SK-N-SH (cell line): ENCODE results near the gene MACROD1. TPM values are rescaled to one million over a fixed set of nuclear protein-coding genes. Genes with fewer than 3 reads are reported as not detected.
A peak's percentile ranks its signal among the peaks of the same experiment; 100 is the strongest.

Experiments used
- CTCF ChIA-PET: fragments of 300-600, 350-600 bp; formaldehyde crosslinking; extraction: SDS; loops from one replicate; lab custom pipeline; 2021; lab: Yijun Ruan, JAX
- POLR2A ChIA-PET: fragments of 350-600 bp; sonication (Branson Sonifier 250); formaldehyde crosslinking; extraction: SDS; loops from one replicate; lab custom pipeline; 2020; ENCODE audit warnings: antibody characterized with exemption, inconsistent platforms; lab: Yijun Ruan, JAX
- DNase-seq: peaks from one replicate; pipeline ENCODE4 v3.0.0; 2012
- H2AFZ ChIP-seq: fragments of 200-600 bp; sonication (generic); 2 replicates; pipeline ENCODE4 v1.8.1; 2016; ENCODE audit warnings: antibody characterized with exemption, mild to moderate bottlenecking, low read depth
- H3F3A ChIP-seq: fragments of 200-600 bp; sonication (generic); replicated peaks from 2 replicates; pipeline ENCODE3; 2016; ENCODE audit warnings: antibody characterized with exemption, mild to moderate bottlenecking; ENCODE audit not compliant: insufficient read depth
- H3K27ac ChIP-seq, 2 experiments: fragments of 200-500 bp in 1 of 2; fragments of 200-600 bp in 1 of 2; sonication (Bioruptor generic) in 1 of 2; sonication (generic), shearing (Covaris generic) in 1 of 2; 2 replicates each; pipeline versions ENCODE4 v1.5.1 to v1.6.1; 2014 to 2016; ENCODE audit warnings: low read depth in 2 of 2, inconsistent platforms in 1 of 2, low read length in 1 of 2, mild to moderate bottlenecking in 1 of 2, mixed read lengths in 1 of 2
- H3K27me3 ChIP-seq: fragments of 200-600 bp; sonication (generic), shearing (Covaris generic); 2 replicates; pipeline ENCODE4 v1.6.1; 2016; ENCODE audit warnings: mixed run types; ENCODE audit not compliant: insufficient read depth
- H3K36me3 ChIP-seq, 2 experiments: fragments of 200-500 bp in 1 of 2; fragments of 200-600 bp in 1 of 2; sonication (Bioruptor generic) in 1 of 2; sonication (generic) in 1 of 2; replicated peaks in 1 of 2; 2 replicates each; pipeline versions ENCODE3 to v1.5.1; 2014 to 2016; ENCODE audit warnings: low read length in 1 of 2, mild to moderate bottlenecking in 1 of 2; ENCODE audit not compliant: insufficient read depth in 2 of 2, control insufficient read depth in 1 of 2
- H3K4me1 ChIP-seq, 2 experiments: fragments of 200-500 bp in 1 of 2; fragments of 200-600 bp in 1 of 2; sonication (Bioruptor generic) in 1 of 2; sonication (generic), shearing (Covaris generic) in 1 of 2; 2 replicates each; pipeline versions ENCODE4 v1.5.1 to v1.6.1; 2014 to 2016; ENCODE audit warnings: low read depth in 1 of 2, low read length in 1 of 2, mixed run types in 1 of 2; ENCODE audit not compliant: insufficient read depth in 2 of 2, control insufficient read depth in 1 of 2
- H3K4me2 ChIP-seq: fragments of 200-600 bp; sonication (generic), shearing (Covaris generic); 2 replicates; pipeline ENCODE4 v1.6.1; 2017; ENCODE audit warnings: mixed run types
- H3K4me3 ChIP-seq, 2 experiments: fragments of 200-500 bp in 1 of 2; fragments of 200-600 bp in 1 of 2; sonication (Bioruptor generic) in 1 of 2; sonication (generic), shearing (Covaris generic) in 1 of 2; 2 replicates each; pipeline versions ENCODE4 v1.5.1 to v1.8.1; 2014 to 2016; ENCODE audit warnings: low read depth in 2 of 2, inconsistent platforms in 1 of 2, low read length in 1 of 2, mild to moderate bottlenecking in 1 of 2, mixed read lengths in 1 of 2, moderate library complexity in 1 of 2
- H3K79me2 ChIP-seq: fragments of 200-600 bp; sonication (generic); 2 replicates; pipeline ENCODE4 v1.8.1; 2017; ENCODE audit warnings: mild to moderate bottlenecking; ENCODE audit not compliant: insufficient read depth
- H3K9ac ChIP-seq: fragments of 200-600 bp; sonication (generic); 2 replicates; pipeline ENCODE4 v1.6.1; 2017; ENCODE audit warnings: mixed run types
- H3K9me2 ChIP-seq: fragments of 200-600 bp; sonication (generic); 2 replicates; pipeline ENCODE4 v1.6.1; 2017; ENCODE audit warnings: mixed run types
- H3K9me3 ChIP-seq: fragments of 200-600 bp; sonication (generic); 2 replicates; pipeline ENCODE4 v1.6.1; 2017; ENCODE audit warnings: mixed run types, mild to moderate bottlenecking, moderate library complexity
- H4K20me1 ChIP-seq: fragments of 200-600 bp; sonication (generic); 2 replicates; pipeline ENCODE4 v1.6.1; 2017; ENCODE audit warnings: mild to moderate bottlenecking, mixed run types; ENCODE audit not compliant: insufficient read depth
- CHD2 ChIP-seq: fragments of 150-350 bp; IDR thresholded peaks from 2 replicates; pipeline ENCODE4 v1.6.1; 2018; ENCODE audit warnings: low read length; ENCODE audit not compliant: partially characterized antibody
- CTCF ChIP-seq: fragments of 200-600 bp; sonication (generic); IDR thresholded peaks from 2 replicates; pipeline ENCODE4 v1.6.1; 2017; ENCODE audit warnings: antibody characterized with exemption, mild to moderate bottlenecking, moderate library complexity
- EZH2phosphoT487 ChIP-seq: fragments of 200-600 bp; sonication (generic); IDR thresholded peaks from 2 replicates; pipeline ENCODE4 v1.6.1; 2017; ENCODE audit warnings: low read depth, mixed run types, mild to moderate bottlenecking, antibody characterized with exemption, moderate library complexity, borderline replicate concordance
- FOSL2 ChIP-seq: IDR thresholded peaks from 2 replicates; pipeline ENCODE4 v1.4.0; 2012; ENCODE audit warnings: low read depth, mild to moderate bottlenecking, moderate library complexity, borderline replicate concordance
- GABPA ChIP-seq: IDR thresholded peaks from 2 replicates; pipeline ENCODE4 v1.4.0; 2012; ENCODE audit warnings: low read depth, mild to moderate bottlenecking
- IRF3 ChIP-seq: fragments of 150-350 bp; IDR thresholded peaks from 2 replicates; pipeline ENCODE4 v1.6.1; 2016; ENCODE audit warnings: mild to moderate bottlenecking, low read depth, low read length
- JUND ChIP-seq: IDR thresholded peaks from 2 replicates; pipeline ENCODE4 v1.4.0; 2012
- MEF2A ChIP-seq: IDR thresholded peaks from 2 replicates; pipeline ENCODE4 v1.4.0; 2012; ENCODE audit warnings: low read depth, borderline replicate concordance
- MXI1 ChIP-seq: IDR thresholded peaks from 2 replicates; pipeline ENCODE4 v1.6.1; 2012; ENCODE audit warnings: mild to moderate bottlenecking, low read depth, low read length, improper control_type of control experiment
- NRF1 ChIP-seq: IDR thresholded peaks from 2 replicates; pipeline ENCODE4 v1.6.1; 2012; ENCODE audit warnings: low read depth, mild to moderate bottlenecking, low read length
- PBX3 ChIP-seq: IDR thresholded peaks from 2 replicates; pipeline ENCODE4; 2012
- RCOR1 ChIP-seq: fragments of 150-350 bp; IDR thresholded peaks from 2 replicates; pipeline ENCODE4 v1.6.1; 2017; ENCODE audit warnings: antibody characterized with exemption, low read length
- RFX5 ChIP-seq: IDR thresholded peaks from 2 replicates; pipeline ENCODE4 v1.6.1; 2012; ENCODE audit warnings: mild to moderate bottlenecking, improper control_type of control experiment, low read length
- RXRA ChIP-seq: IDR thresholded peaks from 2 replicates; pipeline ENCODE4 v1.4.0; 2012; ENCODE audit warnings: low read depth, mild to moderate bottlenecking, borderline replicate concordance
- SIN3A ChIP-seq: IDR thresholded peaks from 2 replicates; pipeline ENCODE4 v1.6.1; 2012; ENCODE audit warnings: low read depth, mild to moderate bottlenecking, low read length, moderate library complexity, borderline replicate concordance
- SMC3 ChIP-seq: IDR thresholded peaks from 2 replicates; pipeline ENCODE4 v1.6.1; 2012; ENCODE audit warnings: low read depth, low read length, improper control_type of control experiment
- TCF12 ChIP-seq: IDR thresholded peaks from 2 replicates; pipeline ENCODE4 v1.4.0; 2012
- ZBTB33 ChIP-seq: IDR thresholded peaks from 2 replicates; pipeline ENCODE4 v1.4.0; 2012; ENCODE audit warnings: low read depth, borderline replicate concordance
- WGBS: methylation state at CpG from one replicate; pipeline ENCODE4 v1.1.6; 2017; ENCODE audit warnings: low lambda C conversion rate; 5-methylcytosine and 5-hydroxymethylcytosine counted together
- polyA plus RNA-seq, 3 experiments: library from polyadenylated mRNA; depleted of rRNA; stranded (reverse); fragments of >200 nt; gene quantifications; 2 replicates each; pipeline ENCODE4 v1.2.3, GENCODE V29; 2012

The MACROD1 gene
- polyA plus RNA-seq, 1 of the 3 experiments (the other 2 are of a cell fraction): 49.1 TPM

GRCh38 chr11:64089493-64089892 lies 76.4 kb downstream of the MACROD1 start:
- ChIA-PET POLR2A (interaction anchor here (0.6 kb wide), 1 partner anchor 152 kb away, joined by 3 read pairs; no protein-coding TSS in a partner anchor), CTCF (interaction anchor here (0.9 to 2.4 kb wide), 5 partner anchors 11 to 60 kb away, joined by 3 to 11 read pairs (median 3); no protein-coding TSS in a partner anchor)
- Histone ChIP-seq H3K9me2 (no peaks in the 10 kb centered on the region), H3K27me3 (no peaks in the 10 kb centered on the region), H3F3A (no peaks in the 10 kb centered on the region), H3K4me2 (no peak overlapping the region), H2AFZ (no peak overlapping the region), H3K9ac (no peak overlapping the region), H3K79me2 (no peaks in the 10 kb centered on the region), H3K4me3 (no peak overlapping the region), H4K20me1 (no peaks in the 10 kb centered on the region), H3K36me3 (no peaks in the 10 kb centered on the region), H3K9me3 (no peaks in the 10 kb centered on the region), H3K27ac (peak overlapping the region in 1 of 2 experiments; percentile 99; a peak in 1 of 4 replicates), H3K4me1 (peaks cover 4 to 88% of the 10 kb centered on the region in 2 experiments; a peak in 2 of 4 replicates)
- TF ChIP-seq GABPA: no peak
- no peak for TF ChIP-seq MEF2A
- no peak for TF ChIP-seq RCOR1
- no peak for TF ChIP-seq SIN3A
- TF ChIP-seq RXRA: no peak
- TF ChIP-seq RFX5: no peak
- no peak for TF ChIP-seq EZH2phosphoT487
- TF ChIP-seq PBX3: no peak
- TF ChIP-seq ZBTB33: no peak
- TF ChIP-seq MXI1: no peak
- TF ChIP-seq JUND: no peak
- TF ChIP-seq CHD2: no peak
- no peak for TF ChIP-seq NRF1
- TF ChIP-seq FOSL2: no peak
- TF ChIP-seq IRF3: no peak
- no peak for TF ChIP-seq SMC3
- TF ChIP-seq CTCF: no peak
- no peak for TF ChIP-seq TCF12
- no peak for DNase-seq
- WGBS: 92% methylated on average over 3 of the region's 7 CpGs
